SK-N-SH treated with all-trans-retinoic acid at 6 μM for 48 hours (cell line): ENCODE measurements around the gene NRXN3.

Source experiments
- ATAC-seq: fragments of 200-7000 bp; cut with Tn5 transposase; 3 replicates; pipeline ENCODE4 v1.9.1; 2020; ENCODE audit warnings: mild to moderate bottlenecking, moderate library complexity
- ARNTL ChIP-seq: fragments of 450-650 bp; formaldehyde crosslinking; IDR thresholded peaks from 2 replicates; pipeline ENCODE4 v1.5.0; 2020; ENCODE audit warnings: low read depth, mild to moderate bottlenecking, moderate library complexity, borderline replicate concordance
- BACH2 ChIP-seq: fragments of 250-450 bp; sonication (Bioruptor Pico); IDR thresholded peaks from 2 replicates; pipeline ENCODE4 v1.9.0; 2021; ENCODE audit warnings: mild to moderate bottlenecking, borderline replicate concordance
- CSDC2 ChIP-seq: fragments of 250-450 bp; sonication (Bioruptor Pico); IDR thresholded peaks from 2 replicates; pipeline ENCODE4 v1.5.0; 2020; ENCODE audit warnings: mild to moderate bottlenecking, moderate library complexity
- ESRRG ChIP-seq: fragments of 250-450 bp; sonication (Bioruptor Pico); IDR thresholded peaks from 2 replicates; pipeline ENCODE4 v1.6.1; 2021; ENCODE audit warnings: mild to moderate bottlenecking
- GLIS3 ChIP-seq: fragments of 250-450 bp; sonication (Bioruptor Pico); IDR thresholded peaks from 2 replicates; pipeline ENCODE4 v1.5.0; 2020; ENCODE audit warnings: mild to moderate bottlenecking, moderate library complexity
- OSR1 ChIP-seq: fragments of 250-450 bp; sonication (Bioruptor Pico); IDR thresholded peaks from 2 replicates; pipeline ENCODE4 v1.8.0; 2022; ENCODE audit warnings: moderate library complexity, mild to moderate bottlenecking, inconsistent platforms
- POU6F1 ChIP-seq: fragments of 250-450 bp; sonication (Bioruptor Pico); IDR thresholded peaks from 2 replicates; pipeline ENCODE4 v1.8.0; 2021; ENCODE audit warnings: low read depth, mild to moderate bottlenecking, moderate library complexity, borderline replicate concordance
- PPARA ChIP-seq: fragments of 250-450 bp; sonication (Bioruptor Pico); IDR thresholded peaks from 2 replicates; pipeline ENCODE4 v1.5.0; 2020; ENCODE audit warnings: mild to moderate bottlenecking, borderline replicate concordance
- RARB ChIP-seq: fragments of 250-450 bp; sonication (Bioruptor Pico); IDR thresholded peaks from 2 replicates; pipeline ENCODE4 v1.8.0; 2021; ENCODE audit warnings: mild to moderate bottlenecking, moderate library complexity
- SNAI2 ChIP-seq: fragments of 250-450 bp; sonication (Bioruptor Pico); IDR thresholded peaks from 2 replicates; pipeline ENCODE4 v1.5.0; 2020; ENCODE audit warnings: mild to moderate bottlenecking, moderate library complexity
- TCF4 ChIP-seq: fragments of 250-450 bp; sonication (Bioruptor Pico); IDR thresholded peaks from 2 replicates; pipeline ENCODE4 v1.8.0; 2021; ENCODE audit warnings: mild to moderate bottlenecking, moderate library complexity, borderline replicate concordance
- TOX ChIP-seq: fragments of 250-450 bp; sonication (Bioruptor Pico); IDR thresholded peaks from 2 replicates; pipeline ENCODE4 v1.8.0; 2021; ENCODE audit warnings: mild to moderate bottlenecking, moderate library complexity, borderline replicate concordance
- TSHZ2 ChIP-seq: fragments of 250-450 bp; sonication (Bioruptor Pico); IDR thresholded peaks from 2 replicates; pipeline ENCODE4 v1.5.0; 2020; ENCODE audit warnings: mild to moderate bottlenecking, moderate library complexity
- ZC3H10 ChIP-seq: fragments of 250-450 bp; sonication (Bioruptor Pico); IDR thresholded peaks from 2 replicates; pipeline ENCODE4 v1.5.1; 2021; ENCODE audit warnings: mild to moderate bottlenecking, moderate library complexity
- ZFP3 ChIP-seq: fragments of 250-450 bp; sonication (Bioruptor Pico); IDR thresholded peaks from 2 replicates; pipeline ENCODE4 v1.5.0; 2020; ENCODE audit warnings: mild to moderate bottlenecking, moderate library complexity
- ZFP30 ChIP-seq: fragments of 450-650 bp; formaldehyde crosslinking; IDR thresholded peaks from 2 replicates; pipeline ENCODE4 v1.5.0; 2022; ENCODE audit warnings: mild to moderate bottlenecking, moderate library complexity
- ZNF565 ChIP-seq: fragments of 450-650 bp; formaldehyde crosslinking; conservative IDR thresholded peaks from 2 replicates; pipeline ENCODE4 v1.5.0; 2020; ENCODE audit warnings: low read depth, mild to moderate bottlenecking, moderate library complexity
- ZNF70 ChIP-seq: fragments of 450-650 bp; formaldehyde crosslinking; IDR thresholded peaks from 2 replicates; pipeline ENCODE4 v1.5.0; 2020; ENCODE audit warnings: mild to moderate bottlenecking, moderate library complexity
- ZNF8 ChIP-seq: fragments of 450-650 bp; formaldehyde crosslinking; IDR thresholded peaks from 2 replicates; pipeline ENCODE4 v1.5.0; 2020; ENCODE audit warnings: mild to moderate bottlenecking, moderate library complexity
- TF ChIP-seq, protein P1 (sequence below): fragments of 250-450 bp; sonication (Bioruptor Pico); IDR thresholded peaks from 2 replicates; pipeline ENCODE4 v1.5.1; 2021; ENCODE audit warnings: mild to moderate bottlenecking, moderate library complexity
- TF ChIP-seq, protein P2 (sequence below): fragments of 250-450 bp; sonication (Bioruptor Pico); IDR thresholded peaks from 2 replicates; pipeline ENCODE4 v1.8.0; 2020; ENCODE audit warnings: mild to moderate bottlenecking, moderate library complexity, borderline replicate concordance

NRXN3 gene

DNA sequence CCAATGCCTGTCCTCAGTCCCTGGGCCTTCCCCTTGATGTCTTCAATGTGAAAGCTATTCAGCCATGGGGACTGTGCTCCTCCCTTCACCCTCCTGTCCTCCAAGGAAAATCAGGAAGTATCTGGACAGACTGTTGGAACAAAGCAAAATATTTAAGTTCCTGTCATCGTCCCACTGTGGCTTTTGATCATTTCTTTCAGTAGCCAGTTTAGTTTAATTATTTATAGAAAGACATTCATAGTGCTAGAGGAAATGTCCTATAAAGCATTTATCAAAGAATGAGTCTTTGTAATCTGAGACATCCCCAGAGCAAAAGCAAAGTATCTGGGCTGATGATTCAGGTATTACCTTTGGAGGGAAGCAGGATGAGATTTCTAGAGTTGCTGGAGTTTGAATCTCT lies 254.1 kb downstream of the NRXN3 start:
- TF ChIP-seq TCF4 (no peak), SNAI2 (no peak), TSHZ2 (CRISPR knock-in tag) (no peak), ZNF70 (CRISPR knock-in tag) (no peak), ESRRG (CRISPR knock-in tag) (no peak), ZNF8 (CRISPR knock-in tag) (no peak), BACH2 (CRISPR knock-in tag) (no peak), ZC3H10 (CRISPR knock-in tag) (no peak), PPARA (CRISPR knock-in tag) (no peak), ZFP30 (no peak), OSR1 (CRISPR knock-in tag) (no peak), GLIS3 (no peak), TOX (CRISPR knock-in tag) (no peak), CSDC2 (no peak), POU6F1 (CRISPR knock-in tag) (no peak)
- TF ChIP-seq, protein P1, sequence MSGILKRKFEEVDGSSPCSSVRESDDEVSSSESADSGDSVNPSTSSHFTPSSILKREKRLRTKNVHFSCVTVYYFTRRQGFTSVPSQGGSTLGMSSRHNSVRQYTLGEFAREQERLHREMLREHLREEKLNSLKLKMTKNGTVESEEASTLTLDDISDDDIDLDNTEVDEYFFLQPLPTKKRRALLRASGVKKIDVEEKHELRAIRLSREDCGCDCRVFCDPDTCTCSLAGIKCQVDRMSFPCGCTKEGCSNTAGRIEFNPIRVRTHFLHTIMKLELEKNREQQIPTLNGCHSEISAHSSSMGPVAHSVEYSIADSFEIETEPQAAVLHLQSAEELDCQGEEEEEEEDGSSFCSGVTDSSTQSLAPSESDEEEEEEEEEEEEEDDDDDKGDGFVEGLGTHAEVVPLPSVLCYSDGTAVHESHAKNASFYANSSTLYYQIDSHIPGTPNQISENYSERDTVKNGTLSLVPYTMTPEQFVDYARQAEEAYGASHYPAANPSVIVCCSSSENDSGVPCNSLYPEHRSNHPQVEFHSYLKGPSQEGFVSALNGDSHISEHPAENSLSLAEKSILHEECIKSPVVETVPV (CRISPR knock-in tag) = no peak
- no peak for ATAC-seq

GRCh38 chr14:78425330-78425729 lies 255.2 kb downstream of the NRXN3 start:
- no peak for TF ChIP-seq PPARA (CRISPR knock-in tag)

GRCh38 chr14:78425782-78426181 lies 255.6 kb downstream of the NRXN3 start:
- no peak for ATAC-seq
- TF ChIP-seq TSHZ2 (CRISPR knock-in tag) (no peak), ZFP30 (no peak), ZFP3 (CRISPR knock-in tag) (no peak), CSDC2 (no peak), TOX (CRISPR knock-in tag) (no peak), RARB (CRISPR knock-in tag) (no peak), ARNTL (no peak), PPARA (CRISPR knock-in tag) (no peak), GLIS3 (no peak), ZNF8 (CRISPR knock-in tag) (no peak)
- TF ChIP-seq, protein P1 (CRISPR knock-in tag) = no peak
- TF ChIP-seq, all 23 proteins: peak for 0

More at GRCh38 chr14:78425330-78425729, 255.2 kb downstream of the NRXN3 start:
- ATAC-seq = no peak

DNA sequence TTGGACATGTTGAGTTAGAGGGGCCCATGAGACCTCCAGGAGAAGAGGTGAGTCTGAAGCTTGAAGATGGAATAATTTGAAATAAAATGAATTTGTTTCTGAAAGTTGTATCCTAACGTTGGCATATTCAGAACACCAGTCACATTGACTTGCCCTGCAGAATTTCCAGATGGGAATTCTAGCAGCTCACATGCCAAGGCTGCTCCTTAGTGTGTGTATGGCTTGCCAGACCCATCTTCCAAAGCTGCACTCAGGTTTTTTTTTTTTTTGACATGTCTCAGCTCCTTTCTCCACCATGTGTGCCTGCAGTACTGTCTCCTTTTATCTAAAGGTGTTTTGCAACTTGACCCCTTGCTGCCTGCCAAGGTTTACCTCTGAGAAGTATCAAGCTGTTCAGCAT lies 261.9 kb downstream of the NRXN3 start:
- no peak for ATAC-seq
- TF ChIP-seq CSDC2 (no peak), ZNF565 (CRISPR knock-in tag) (no peak), ARNTL (no peak), GLIS3 (no peak), TSHZ2 (CRISPR knock-in tag) (no peak), PPARA (CRISPR knock-in tag) (no peak), ZNF70 (CRISPR knock-in tag) (no peak)
- TF ChIP-seq, protein P2, sequence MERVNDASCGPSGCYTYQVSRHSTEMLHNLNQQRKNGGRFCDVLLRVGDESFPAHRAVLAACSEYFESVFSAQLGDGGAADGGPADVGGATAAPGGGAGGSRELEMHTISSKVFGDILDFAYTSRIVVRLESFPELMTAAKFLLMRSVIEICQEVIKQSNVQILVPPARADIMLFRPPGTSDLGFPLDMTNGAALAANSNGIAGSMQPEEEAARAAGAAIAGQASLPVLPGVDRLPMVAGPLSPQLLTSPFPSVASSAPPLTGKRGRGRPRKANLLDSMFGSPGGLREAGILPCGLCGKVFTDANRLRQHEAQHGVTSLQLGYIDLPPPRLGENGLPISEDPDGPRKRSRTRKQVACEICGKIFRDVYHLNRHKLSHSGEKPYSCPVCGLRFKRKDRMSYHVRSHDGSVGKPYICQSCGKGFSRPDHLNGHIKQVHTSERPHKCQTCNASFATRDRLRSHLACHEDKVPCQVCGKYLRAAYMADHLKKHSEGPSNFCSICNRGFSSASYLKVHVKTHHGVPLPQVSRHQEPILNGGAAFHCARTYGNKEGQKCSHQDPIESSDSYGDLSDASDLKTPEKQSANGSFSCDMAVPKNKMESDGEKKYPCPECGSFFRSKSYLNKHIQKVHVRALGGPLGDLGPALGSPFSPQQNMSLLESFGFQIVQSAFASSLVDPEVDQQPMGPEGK = no peak
